NCI-H748 (cell line): Measurements from ENCODE around the gene STK39.
A peak's percentile ranks its signal among the peaks of the same experiment; 100 is the strongest.

ENCODE experiments used
- DNase-seq: peaks from one replicate; lab custom pipeline; 2025; ENCODE audit not compliant: unreplicated experiment; lab: John Stamatoyannopoulos, UW

STK39 gene

GRCh38 chr2:168185583-168186274 is 61.7 kb downstream of the STK39 start:
- DNase-seq = peak; percentile 69

GRCh38 chr2:168184681-168185513 is 62.5 kb downstream of the STK39 start:
- DNase-seq = no peak

GRCh38 chr2:168183308-168183997 is 63.9 kb downstream of the STK39 start:
- DNase-seq = no peak

GRCh38 chr2:168182550-168183249 is 64.7 kb downstream of the STK39 start:
- no peak for DNase-seq

GRCh38 chr2:168181825-168182224 is 65.6 kb downstream of the STK39 start:
- DNase-seq = peak; percentile 94

GRCh38 chr2:168180914-168181313 is 66.5 kb downstream of the STK39 start:
- peak; percentile 91 for DNase-seq

GRCh38 chr2:168180483-168180882 is 66.9 kb downstream of the STK39 start:
- peak; percentile 75 for DNase-seq

GRCh38 chr2:168179592-168179991 is 67.8 kb downstream of the STK39 start:
- peak; percentile 36 for DNase-seq

GRCh38 chr2:168178520-168179324 is 68.7 kb downstream of the STK39 start:
- DNase-seq = peak; percentile 12

- DNase-seq = no peak
These were observed 71.0 kb downstream of the STK39 start for GRCh38 chr2:168176402-168176801.

GRCh38 chr2:168175469-168175868 is 71.9 kb downstream of the STK39 start:
- no peak for DNase-seq

GRCh38 chr2:168174756-168175155 is 72.6 kb downstream of the STK39 start:
- DNase-seq = no peak

- no peak for DNase-seq
These were observed 75.3 kb downstream of the STK39 start for GRCh38 chr2:168172071-168172470.

- no peak for DNase-seq
These were observed 76.2 kb downstream of the STK39 start for GRCh38 chr2:168171059-168171762.

- no peak for DNase-seq
These were observed 78.2 kb downstream of the STK39 start for GRCh38 chr2:168169097-168169745.

- no peak for DNase-seq
These were observed 79.7 kb downstream of the STK39 start for GRCh38 chr2:168167511-168168263.

GRCh38 chr2:168166902-168167510 is 80.4 kb downstream of the STK39 start:
- no peak for DNase-seq
